ENCODE data around the gene BDH1. TPM values are rescaled to one million over a fixed set of nuclear protein-coding genes. Genes with fewer than 3 reads are reported as not detected.
"Not testable (repeated sequence)": the region's sequence is repeated elsewhere in the genome, so short reads cannot be mapped to it uniquely, and the experiment has no call there.

The BDH1 gene
- total and polyA plus RNA-seq, 2 experiments from 2014 or later: 21.4 to 26.1 TPM

DNA sequence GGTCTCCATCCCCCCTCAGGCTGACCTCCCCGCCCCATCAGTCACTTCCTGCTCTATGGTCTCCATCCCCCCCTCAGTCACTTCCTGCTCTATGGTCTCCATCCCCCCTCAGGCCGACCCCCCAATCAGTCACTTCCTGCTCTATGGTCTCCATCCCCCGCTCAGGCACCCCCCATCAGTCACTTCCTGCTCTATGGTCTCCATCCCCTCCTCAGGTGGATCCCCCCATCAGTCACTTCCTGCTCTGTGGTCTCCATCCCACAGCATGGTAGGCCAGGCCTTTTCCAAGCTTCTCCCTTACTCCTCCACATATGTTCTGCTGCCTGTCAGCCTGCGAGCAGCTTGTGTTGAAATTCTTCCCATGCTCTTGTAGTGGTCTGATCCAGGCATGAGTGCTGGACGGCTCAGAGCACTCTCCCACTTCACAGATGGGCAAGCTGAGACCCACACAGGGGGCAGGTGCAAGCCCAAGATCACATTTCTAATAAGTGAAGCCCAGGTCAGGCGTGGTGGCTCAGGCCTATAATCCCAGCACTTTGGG, 36.8 kb downstream of the BDH1 start:
- TF ChIP-seq, protein P1, sequence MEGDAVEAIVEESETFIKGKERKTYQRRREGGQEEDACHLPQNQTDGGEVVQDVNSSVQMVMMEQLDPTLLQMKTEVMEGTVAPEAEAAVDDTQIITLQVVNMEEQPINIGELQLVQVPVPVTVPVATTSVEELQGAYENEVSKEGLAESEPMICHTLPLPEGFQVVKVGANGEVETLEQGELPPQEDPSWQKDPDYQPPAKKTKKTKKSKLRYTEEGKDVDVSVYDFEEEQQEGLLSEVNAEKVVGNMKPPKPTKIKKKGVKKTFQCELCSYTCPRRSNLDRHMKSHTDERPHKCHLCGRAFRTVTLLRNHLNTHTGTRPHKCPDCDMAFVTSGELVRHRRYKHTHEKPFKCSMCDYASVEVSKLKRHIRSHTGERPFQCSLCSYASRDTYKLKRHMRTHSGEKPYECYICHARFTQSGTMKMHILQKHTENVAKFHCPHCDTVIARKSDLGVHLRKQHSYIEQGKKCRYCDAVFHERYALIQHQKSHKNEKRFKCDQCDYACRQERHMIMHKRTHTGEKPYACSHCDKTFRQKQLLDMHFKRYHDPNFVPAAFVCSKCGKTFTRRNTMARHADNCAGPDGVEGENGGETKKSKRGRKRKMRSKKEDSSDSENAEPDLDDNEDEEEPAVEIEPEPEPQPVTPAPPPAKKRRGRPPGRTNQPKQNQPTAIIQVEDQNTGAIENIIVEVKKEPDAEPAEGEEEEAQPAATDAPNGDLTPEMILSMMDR (IDR thresholded peaks at IDR 0.05; ENCODE audit: low read depth, low read length): no peak
- DNase-seq (ENCODE audit: low read depth in 1 of 2, low spot score in 1 of 2): no peak
- H3K4me3 ChIP-seq: no peak overlapping the region
- H3K4me1 ChIP-seq (ENCODE audit: low read depth): no peaks in the 10 kb centered on the region
- H3K36me3 ChIP-seq: no peaks in the 10 kb centered on the region
- H3K27me3 ChIP-seq: no peaks in the 10 kb centered on the region
- no peak overlapping the region for H3K27ac ChIP-seq
- no peaks in the 10 kb centered on the region for H3K9me3 ChIP-seq (ENCODE audit: low read depth)

- not testable (repeated sequence) for H3K4me1 ChIP-seq (ENCODE audit: low read depth); DNase-seq (ENCODE audit: low read depth in 1 of 2, low spot score in 1 of 2); H3K9me3 ChIP-seq (ENCODE audit: low read depth); H3K36me3 ChIP-seq; H3K27ac ChIP-seq; H3K4me3 ChIP-seq; H3K27me3 ChIP-seq
These were observed 37.7 kb downstream of the BDH1 start for GRCh38 chr3:197517922-197518683.

- H3K27ac ChIP-seq; DNase-seq (ENCODE audit: low read depth in 1 of 2, low spot score in 1 of 2); H3K4me3 ChIP-seq; H3K27me3 ChIP-seq; H3K36me3 ChIP-seq; H3K9me3 ChIP-seq (ENCODE audit: low read depth); H3K4me1 ChIP-seq (ENCODE audit: low read depth): not testable (repeated sequence)
These were observed 38.7 kb downstream of the BDH1 start for GRCh38 chr3:197516890-197517606.

- TF ChIP-seq, protein P1 (IDR thresholded peaks at IDR 0.05; ENCODE audit: low read depth, low read length): no peak
- no peaks in the 10 kb centered on the region for H3K4me1 ChIP-seq (ENCODE audit: low read depth)
- peak in 1 of 2 donors; percentile 78 for DNase-seq (ENCODE audit: low read depth in 1 of 2, low spot score in 1 of 2)
- no peak overlapping the region for H3K27ac ChIP-seq
- H3K36me3 ChIP-seq: no peaks in the 10 kb centered on the region
- no peak overlapping the region for H3K4me3 ChIP-seq
- no peaks in the 10 kb centered on the region for H3K27me3 ChIP-seq
- H3K9me3 ChIP-seq (ENCODE audit: low read depth): no peaks in the 10 kb centered on the region
These were observed 39.3 kb downstream of the BDH1 start for GRCh38 chr3:197516517-197516889.

- Histone ChIP-seq H3K27ac (no peak overlapping the region), H3K4me3 (no peak overlapping the region), H3K9me3 (ENCODE audit: low read depth) (no peaks in the 10 kb centered on the region), H3K27me3 (no peaks in the 10 kb centered on the region), H3K4me1 (ENCODE audit: low read depth) (no peaks in the 10 kb centered on the region), H3K36me3 (no peaks in the 10 kb centered on the region)
- no peak for DNase-seq (ENCODE audit: low read depth in 1 of 2, low spot score in 1 of 2)
- TF ChIP-seq, protein P1 (IDR thresholded peaks at IDR 0.05; ENCODE audit: low read depth, low read length): no peak
These were observed 40.9 kb downstream of the BDH1 start for GRCh38 chr3:197514786-197515355.

DNA sequence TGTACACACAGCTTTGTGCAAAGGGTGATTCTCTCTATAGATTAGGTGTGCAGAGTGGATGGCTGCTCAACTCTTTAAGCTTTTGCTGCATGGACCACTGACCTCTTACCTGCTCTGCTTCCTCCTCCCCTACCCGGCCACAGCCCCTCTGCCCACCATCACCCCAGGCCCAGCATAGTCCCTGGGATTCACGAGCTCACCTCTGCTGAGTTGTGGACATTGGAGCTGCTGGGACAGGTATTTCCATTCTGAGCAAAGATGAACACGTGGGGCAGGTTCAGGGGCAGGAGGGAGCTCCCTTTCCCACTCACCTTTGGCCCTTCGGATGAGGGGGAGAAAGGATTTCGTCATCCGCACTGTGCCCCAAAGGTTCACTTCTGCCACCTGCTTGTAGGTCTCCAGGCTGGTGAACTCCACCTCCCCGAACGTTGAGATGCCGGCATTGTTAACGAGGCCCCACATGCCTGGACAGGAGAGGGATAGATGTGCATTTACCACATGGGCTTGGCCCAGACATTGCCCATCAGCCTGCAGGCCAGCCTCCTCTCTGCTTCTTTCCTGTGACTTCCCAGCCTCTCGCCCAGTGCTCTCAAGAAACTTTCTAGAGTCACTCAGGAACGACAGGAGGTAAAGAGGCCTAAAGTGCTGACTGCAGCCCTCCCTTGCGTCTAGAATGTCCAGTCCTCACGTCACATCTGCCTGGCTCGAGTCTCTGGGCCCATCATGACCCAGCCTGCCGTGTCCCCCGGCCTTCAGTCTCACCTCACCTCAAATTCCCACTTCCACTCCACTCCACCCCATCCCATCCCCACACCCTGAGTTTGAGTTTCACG, 41.6 kb downstream of the BDH1 start:
- no peaks in the 10 kb centered on the region for H3K36me3 ChIP-seq
- no peaks in the 10 kb centered on the region for H3K27me3 ChIP-seq
- no peak for DNase-seq (ENCODE audit: low read depth in 1 of 2, low spot score in 1 of 2)
- H3K9me3 ChIP-seq (ENCODE audit: low read depth): no peaks in the 10 kb centered on the region
- H3K4me3 ChIP-seq: no peak overlapping the region
- TF ChIP-seq, protein P1 (IDR thresholded peaks at IDR 0.05; ENCODE audit: low read depth, low read length): no peak
- no peak overlapping the region for H3K27ac ChIP-seq
- no peaks in the 10 kb centered on the region for H3K4me1 ChIP-seq (ENCODE audit: low read depth)
